ENCODE data around the gene CYP4F22. TPM values are rescaled to one million over a fixed set of nuclear protein-coding genes. Genes with fewer than 3 reads are reported as not detected.
"Not testable (repeated sequence)": the region's sequence is repeated elsewhere in the genome, so short reads cannot be mapped to it uniquely, and the experiment has no call there.

Gene CYP4F22
- total RNA-seq, 1 donor from 2014 or later, result not detected

DNA sequence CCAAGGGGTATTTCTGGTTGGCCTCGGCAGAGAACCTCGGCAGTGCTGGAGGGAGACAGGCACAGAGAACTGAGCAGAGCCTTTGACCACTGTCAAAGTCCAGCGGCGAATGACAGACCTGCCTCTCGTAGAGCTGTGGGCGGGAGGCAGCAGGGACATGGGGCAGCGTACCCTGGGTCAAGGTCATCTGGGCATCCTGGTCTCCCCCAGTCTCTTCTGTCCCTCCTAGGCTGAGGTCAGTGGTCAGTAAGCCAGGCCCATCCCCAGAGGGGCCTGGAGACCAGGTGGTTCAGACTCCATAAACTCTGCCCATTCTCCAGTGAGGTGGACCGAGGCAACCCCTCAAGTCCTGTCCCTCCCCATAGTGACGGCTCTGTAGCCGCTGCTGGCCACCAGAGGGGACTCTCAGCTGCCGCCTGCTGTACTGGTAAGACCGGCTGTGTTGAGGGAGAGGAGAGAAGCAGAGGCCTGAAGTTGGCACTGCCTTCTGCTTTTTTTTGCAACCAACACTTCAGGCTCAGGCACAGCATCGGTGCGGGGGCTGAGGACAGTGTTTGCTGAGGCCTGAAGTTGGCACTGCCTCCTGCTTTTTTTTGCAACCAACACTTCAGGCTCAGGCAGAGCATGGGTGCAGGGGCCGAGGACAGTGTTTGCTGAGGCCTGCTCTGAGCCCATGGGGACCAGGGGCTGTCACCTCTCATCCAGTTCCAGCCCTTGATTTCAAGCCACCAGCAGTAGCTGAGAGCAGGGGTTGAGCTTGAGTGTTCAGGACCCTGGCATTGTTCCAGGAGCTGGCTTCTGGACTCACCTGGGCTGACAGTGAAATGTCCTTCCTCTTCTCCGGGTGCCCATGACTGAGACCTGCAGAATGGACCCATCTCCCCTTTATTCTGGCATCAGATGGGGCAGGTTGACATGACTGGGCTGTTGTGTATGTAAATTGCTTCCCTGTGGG lies 28.7 kb upstream of the CYP4F22 start, which contains the start of gene PGLYRP2:
PGLYRP2 (minus strand) TSS at position 111 of the 955 bp plus-strand sequence. CDS start 130 bp downstream, outside the sequence.
- Histone ChIP-seq H3K36me3 (no peaks in the 10 kb centered on the region), H3K79me2 (ENCODE audit: low read depth) (no peaks in the 10 kb centered on the region), H3K9ac (no peak within 1 kb of the TSS), H3F3A (ENCODE audit: low read depth) (no peaks in the 10 kb centered on the region), H3K4me1 (no peaks in the 10 kb centered on the region), H3K4me3 (no peak within 1 kb of the TSS), H4K20me1 (ENCODE audit: low read depth) (no peaks in the 10 kb centered on the region), H3K27ac (no peak within 1 kb of the TSS), H3K27me3 (no peaks in the 10 kb centered on the region), H2AFZ (replicated peaks) (no peak within 1 kb of the TSS), H3K4me2 (no peak within 1 kb of the TSS), H3K9me3 (ENCODE audit: low read depth) (no peaks in the 10 kb centered on the region)
- Mint-ChIP-seq H3K27me3 (ENCODE audit: insufficient read depth, low read depth) (peaks cover 9% of the 10 kb centered on the region), H3K27ac (no peak within 1 kb of the TSS), H3K4me3 (no peak within 1 kb of the TSS), H3K36me3 (no peaks in the 10 kb centered on the region), H3K9me3 (no peaks in the 10 kb centered on the region), H3K4me1 (no peaks in the 10 kb centered on the region)
- no peak for DNase-seq (ENCODE audit: low spot score)
- TF ChIP-seq EZH2phosphoT487 (IDR thresholded peaks at IDR 0.05) (no peak), EZH2 (IDR thresholded peaks at IDR 0.05) (no peak)
- TF ChIP-seq, protein P1, sequence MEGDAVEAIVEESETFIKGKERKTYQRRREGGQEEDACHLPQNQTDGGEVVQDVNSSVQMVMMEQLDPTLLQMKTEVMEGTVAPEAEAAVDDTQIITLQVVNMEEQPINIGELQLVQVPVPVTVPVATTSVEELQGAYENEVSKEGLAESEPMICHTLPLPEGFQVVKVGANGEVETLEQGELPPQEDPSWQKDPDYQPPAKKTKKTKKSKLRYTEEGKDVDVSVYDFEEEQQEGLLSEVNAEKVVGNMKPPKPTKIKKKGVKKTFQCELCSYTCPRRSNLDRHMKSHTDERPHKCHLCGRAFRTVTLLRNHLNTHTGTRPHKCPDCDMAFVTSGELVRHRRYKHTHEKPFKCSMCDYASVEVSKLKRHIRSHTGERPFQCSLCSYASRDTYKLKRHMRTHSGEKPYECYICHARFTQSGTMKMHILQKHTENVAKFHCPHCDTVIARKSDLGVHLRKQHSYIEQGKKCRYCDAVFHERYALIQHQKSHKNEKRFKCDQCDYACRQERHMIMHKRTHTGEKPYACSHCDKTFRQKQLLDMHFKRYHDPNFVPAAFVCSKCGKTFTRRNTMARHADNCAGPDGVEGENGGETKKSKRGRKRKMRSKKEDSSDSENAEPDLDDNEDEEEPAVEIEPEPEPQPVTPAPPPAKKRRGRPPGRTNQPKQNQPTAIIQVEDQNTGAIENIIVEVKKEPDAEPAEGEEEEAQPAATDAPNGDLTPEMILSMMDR (IDR thresholded peaks at IDR 0.05), result no peak

DNA sequence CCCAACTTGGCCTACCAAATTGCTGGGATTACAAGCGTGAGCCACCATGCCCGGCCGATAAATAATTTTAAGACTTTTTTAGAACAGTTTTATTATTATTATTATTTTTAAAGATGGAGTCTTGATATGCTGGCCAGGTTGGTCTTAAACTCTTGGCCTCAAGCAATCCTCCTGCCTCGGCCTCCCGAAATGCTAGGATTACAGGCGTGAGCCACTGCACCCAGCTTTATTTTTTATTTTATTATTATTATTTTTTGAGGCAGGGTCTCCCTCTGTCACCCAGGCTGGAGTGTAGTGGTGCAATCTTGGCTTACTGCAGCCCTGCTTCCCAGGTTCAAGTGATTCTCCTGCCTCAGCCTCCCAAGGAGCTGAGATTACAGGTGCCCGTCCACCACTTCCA lies 27.3 kb upstream of the CYP4F22 start:
- not testable (repeated sequence) for H3K27me3 Mint-ChIP-seq (ENCODE audit: insufficient read depth, low read depth); H3K36me3 ChIP-seq; H3K9me3 ChIP-seq (ENCODE audit: low read depth); H3K27ac Mint-ChIP-seq; H4K20me1 ChIP-seq (ENCODE audit: low read depth); H3K4me1 ChIP-seq; H3K27ac ChIP-seq; H3K4me3 ChIP-seq; H3K27me3 ChIP-seq; DNase-seq (ENCODE audit: low spot score); H3K4me3 Mint-ChIP-seq; H3F3A ChIP-seq (ENCODE audit: low read depth); H3K9ac ChIP-seq; H3K4me1 Mint-ChIP-seq; H3K4me2 ChIP-seq; H3K79me2 ChIP-seq (ENCODE audit: low read depth); H2AFZ ChIP-seq (replicated peaks); H3K9me3 Mint-ChIP-seq; H3K36me3 Mint-ChIP-seq

DNA sequence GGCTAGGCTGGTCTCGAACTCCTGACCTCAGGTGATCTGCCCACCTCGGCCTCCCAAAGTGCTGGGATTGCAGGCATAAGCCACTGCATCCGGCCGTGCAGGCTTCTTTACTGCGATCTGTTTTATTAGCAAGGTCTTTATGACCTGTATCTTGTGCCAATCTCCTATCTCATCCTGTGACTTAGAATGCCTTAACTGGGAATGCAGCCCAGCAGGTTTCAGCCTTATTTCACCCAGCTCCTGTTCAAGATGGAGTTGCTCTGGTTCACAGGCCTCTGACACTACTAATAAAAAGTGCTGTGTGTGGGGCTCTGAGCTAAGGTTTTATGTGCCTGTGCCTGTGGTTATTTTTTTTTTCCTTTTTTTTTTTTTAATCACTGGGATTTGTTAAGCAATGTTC lies 22.6 kb upstream of the CYP4F22 start:
- not testable (repeated sequence) for H3K4me2 ChIP-seq; DNase-seq (ENCODE audit: low spot score); H4K20me1 ChIP-seq (ENCODE audit: low read depth); H3K36me3 ChIP-seq; H3K79me2 ChIP-seq (ENCODE audit: low read depth); H3K36me3 Mint-ChIP-seq; H3K4me1 ChIP-seq; H3F3A ChIP-seq (ENCODE audit: low read depth); H3K27ac Mint-ChIP-seq; H3K9ac ChIP-seq; H3K27me3 ChIP-seq; H3K9me3 ChIP-seq (ENCODE audit: low read depth); H3K4me1 Mint-ChIP-seq; H3K4me3 Mint-ChIP-seq; H3K4me3 ChIP-seq; H3K27ac ChIP-seq; H3K27me3 Mint-ChIP-seq (ENCODE audit: insufficient read depth, low read depth); H2AFZ ChIP-seq (replicated peaks); H3K9me3 Mint-ChIP-seq

DNA sequence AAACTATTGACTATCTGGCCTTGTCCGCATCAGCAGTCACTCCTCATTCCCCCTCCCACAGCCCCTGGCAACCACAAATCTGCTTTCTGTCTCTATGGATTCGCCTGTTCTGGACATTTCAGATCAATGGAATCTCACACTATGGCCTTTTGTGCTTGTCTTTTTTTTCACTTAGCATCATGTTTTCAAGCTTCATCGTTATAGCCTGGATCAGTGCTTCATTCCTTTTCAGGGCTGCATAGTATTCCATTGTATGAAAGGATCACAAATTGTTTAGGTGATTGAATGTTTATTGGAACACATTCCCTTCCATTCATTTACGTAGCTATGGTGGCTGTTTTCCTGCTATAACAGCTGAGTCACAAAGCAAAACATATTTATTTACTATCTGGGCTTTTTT lies 21.3 kb upstream of the CYP4F22 start:
- no peak for TF ChIP-seq EZH2phosphoT487 (IDR thresholded peaks at IDR 0.05)
- TF ChIP-seq, protein P1 (IDR thresholded peaks at IDR 0.05), result no peak
- no peak for TF ChIP-seq EZH2 (IDR thresholded peaks at IDR 0.05)
- H3K79me2 ChIP-seq (ENCODE audit: low read depth), result no peaks in the 10 kb centered on the region
- no peaks in the 10 kb centered on the region for H3F3A ChIP-seq (ENCODE audit: low read depth)
- H3K4me3 Mint-ChIP-seq, result no peak overlapping the region
- H3K27me3 Mint-ChIP-seq (ENCODE audit: insufficient read depth, low read depth), result peaks cover 5% of the 10 kb centered on the region
- H3K4me3 ChIP-seq, result no peak overlapping the region
- no peaks in the 10 kb centered on the region for H3K4me1 ChIP-seq
- peaks cover 5% of the 10 kb centered on the region for H3K9me3 ChIP-seq (ENCODE audit: low read depth)
- H3K9ac ChIP-seq, result no peak overlapping the region
- no peaks in the 10 kb centered on the region for H4K20me1 ChIP-seq (ENCODE audit: low read depth)
- H3K27me3 ChIP-seq, result no peaks in the 10 kb centered on the region
- H3K4me1 Mint-ChIP-seq, result no peaks in the 10 kb centered on the region
- peaks cover 8% of the 10 kb centered on the region for H3K9me3 Mint-ChIP-seq
- no peak overlapping the region for H3K27ac ChIP-seq
- H3K36me3 Mint-ChIP-seq, result no peaks in the 10 kb centered on the region
- H3K36me3 ChIP-seq, result no peaks in the 10 kb centered on the region
- no peak overlapping the region for H3K27ac Mint-ChIP-seq
- no peak overlapping the region for H3K4me2 ChIP-seq
- DNase-seq (ENCODE audit: low spot score), result no peak
- H2AFZ ChIP-seq (replicated peaks), result no peak overlapping the region

All from neural progenitor cell (in vitro differentiated cells).